Vagina (tissue), 2 donors: ENCODE data around the gene FGF14. TPM values are rescaled to one million over a fixed set of nuclear protein-coding genes. Genes with fewer than 3 reads are reported as not detected.

ENCODE experiments used
- DNase-seq, 2 donors: peaks; one replicate each; pipeline ENCODE4 v3.0.0-alpha.2; 2017; ENCODE audit errors: extremely low spot score in 2 of 2
- H3K27ac ChIP-seq: fragments of 200-600 bp; sonication (generic); one replicate; pipeline ENCODE4 v1.5.1; 2019
- H3K27me3 ChIP-seq: fragments of 200-600 bp; sonication (generic); one replicate; pipeline ENCODE4 v1.5.1; 2019
- H3K36me3 ChIP-seq, 2 donors: fragments of 200-600 bp; sonication (generic); one replicate each; pipeline ENCODE4 v1.5.1; 2017 to 2019
- H3K4me1 ChIP-seq: fragments of 200-600 bp; sonication (generic); one replicate; pipeline ENCODE4 v1.5.1; 2019
- H3K4me3 ChIP-seq, 2 donors: fragments of 200-600 bp; sonication (generic); 1 replicate in 1 of 2; 2 replicates in 1 of 2; pipeline ENCODE4 v1.5.1; 2016 to 2019
- H3K9me3 ChIP-seq: fragments of 200-600 bp; sonication (generic); one replicate; pipeline ENCODE4 v1.5.1; 2019
- CTCF ChIP-seq, 3 experiments: fragments of 450-650 bp in 2 of 3; fragments of 200-600 bp in 1 of 3; sonication (generic) in 1 of 3; IDR thresholded peaks; one replicate each; pipeline ENCODE4 v1.5.1; 2017 to 2019; ENCODE audit warnings: antibody characterized with exemption in 3 of 3, mild to moderate bottlenecking in 2 of 3, moderate library complexity in 2 of 3
- POLR2A ChIP-seq, 2 donors: fragments of 450-650 bp; IDR thresholded peaks; one replicate each; pipeline ENCODE4 v1.6.1; 2017; ENCODE audit warnings: antibody characterized with exemption in 2 of 2, mild to moderate bottlenecking in 2 of 2, moderate library complexity in 2 of 2
- POLR2AphosphoS5 ChIP-seq, 2 donors: sonication (generic); formaldehyde crosslinking; IDR thresholded peaks; one replicate each; pipeline ENCODE4 v1.9.0; 2017; ENCODE audit warnings: antibody characterized with exemption in 2 of 2, mild to moderate bottlenecking in 2 of 2, low read depth in 1 of 2; ENCODE audit not compliant: insufficient read depth in 1 of 2
- intact Hi-C: fragments of 100-400 bp; cut with DNase I; formaldehyde crosslinking; loops from one replicate; pipeline ENCODE4 v1.15.1; 2023
- total RNA-seq: library from RNA; depleted of rRNA; stranded (reverse); fragments of >200 nt; gene quantifications from one replicate; pipeline ENCODE4 v1.2.3, GENCODE V29; 2016

The FGF14 gene
- total RNA-seq, 1 donor from 2014 or later, result 3.4 TPM

- Histone ChIP-seq H3K27me3 (no peaks in the 10 kb centered on the region), H3K27ac (no peak overlapping the region), H3K4me1 (no peaks in the 10 kb centered on the region), H3K4me3 (no peak overlapping the region), H3K9me3 (no peaks in the 10 kb centered on the region), H3K36me3 (no peaks in the 10 kb centered on the region)
- no peak for DNase-seq
- TF ChIP-seq CTCF (IDR thresholded peaks at IDR 0.05) (no peak), POLR2A (IDR thresholded peaks at IDR 0.05) (no peak), POLR2AphosphoS5 (IDR thresholded peaks at IDR 0.05; ENCODE audit: insufficient read depth in 1 of 2, low read depth in 1 of 2) (no peak)
- intact Hi-C loops, result no loop called here
These were observed 42.6 kb downstream of the FGF14 start for GRCh38 chr13:102359264-102359663.

GRCh38 chr13:102355251-102355650 is 46.6 kb downstream of the FGF14 start:
- Histone ChIP-seq H3K27me3 (no peaks in the 10 kb centered on the region), H3K27ac (no peak overlapping the region), H3K4me1 (no peaks in the 10 kb centered on the region), H3K9me3 (no peaks in the 10 kb centered on the region), H3K36me3 (no peaks in the 10 kb centered on the region), H3K4me3 (no peak overlapping the region)
- DNase-seq, result no peak
- no peak for TF ChIP-seq POLR2AphosphoS5 (IDR thresholded peaks at IDR 0.05; ENCODE audit: insufficient read depth in 1 of 2, low read depth in 1 of 2)
- no peak for TF ChIP-seq POLR2A (IDR thresholded peaks at IDR 0.05)
- no peak for TF ChIP-seq CTCF (IDR thresholded peaks at IDR 0.05)
- intact Hi-C loops, result no loop called here

- intact Hi-C loops, result no loop called here
- H3K4me3 ChIP-seq, result no peak overlapping the region
- H3K4me1 ChIP-seq, result no peaks in the 10 kb centered on the region
- TF ChIP-seq POLR2AphosphoS5 (IDR thresholded peaks at IDR 0.05; ENCODE audit: insufficient read depth in 1 of 2, low read depth in 1 of 2), result no peak
- no peak for TF ChIP-seq CTCF (IDR thresholded peaks at IDR 0.05)
- TF ChIP-seq POLR2A (IDR thresholded peaks at IDR 0.05), result no peak
- no peak for DNase-seq
- H3K9me3 ChIP-seq, result no peaks in the 10 kb centered on the region
- no peaks in the 10 kb centered on the region for H3K27me3 ChIP-seq
- H3K36me3 ChIP-seq, result no peaks in the 10 kb centered on the region
- H3K27ac ChIP-seq, result no peak overlapping the region
These were observed 47.8 kb downstream of the FGF14 start for GRCh38 chr13:102354011-102354410.

GRCh38 chr13:102351521-102351920 is 50.3 kb downstream of the FGF14 start:
- H3K9me3 ChIP-seq, result no peaks in the 10 kb centered on the region
- no peaks in the 10 kb centered on the region for H3K27me3 ChIP-seq
- TF ChIP-seq CTCF (IDR thresholded peaks at IDR 0.05) (no peak), POLR2AphosphoS5 (IDR thresholded peaks at IDR 0.05; ENCODE audit: insufficient read depth in 1 of 2, low read depth in 1 of 2) (no peak), POLR2A (IDR thresholded peaks at IDR 0.05) (no peak)
- intact Hi-C loops, result no loop called here
- H3K36me3 ChIP-seq, result no peaks in the 10 kb centered on the region
- no peak overlapping the region for H3K4me3 ChIP-seq
- no peaks in the 10 kb centered on the region for H3K4me1 ChIP-seq
- no peak for DNase-seq
- H3K27ac ChIP-seq, result no peak overlapping the region

GRCh38 chr13:102347490-102347889 is 54.4 kb downstream of the FGF14 start:
- no peak for DNase-seq
- H3K27ac ChIP-seq, result no peak overlapping the region
- no peak for TF ChIP-seq POLR2AphosphoS5 (IDR thresholded peaks at IDR 0.05; ENCODE audit: insufficient read depth in 1 of 2, low read depth in 1 of 2)
- no peak for TF ChIP-seq POLR2A (IDR thresholded peaks at IDR 0.05)
- no peak for TF ChIP-seq CTCF (IDR thresholded peaks at IDR 0.05)
- H3K36me3 ChIP-seq, result no peaks in the 10 kb centered on the region
- intact Hi-C loops, result no loop called here
- H3K9me3 ChIP-seq, result no peaks in the 10 kb centered on the region
- H3K4me1 ChIP-seq, result no peaks in the 10 kb centered on the region
- no peaks in the 10 kb centered on the region for H3K27me3 ChIP-seq
- no peak overlapping the region for H3K4me3 ChIP-seq
